Common myeloid progenitor, CD34-positive (primary cell): Measurements from ENCODE around the gene FOXO1.

Experiments used
- CTCF ChIA-PET: fragments of 350-600 bp; sonication (Branson Sonifier 250); formaldehyde crosslinking; loops from one replicate; lab custom pipeline; 2021; ENCODE audit warnings: antibody characterized with exemption; lab: Charles Lee
- POLR2A ChIA-PET: fragments of 350-600 bp; sonication (Branson Sonifier 250); formaldehyde crosslinking; loops from one replicate; lab custom pipeline; 2021; ENCODE audit warnings: antibody characterized with exemption; lab: Charles Lee
- DNase-seq, 3 donors: peaks; one replicate each; pipeline versions ENCODE4 v3.0.0 to v3.0.0-alpha.2; 2013
- H3K27ac ChIP-seq, 2 experiments: 1 replicate in 1 of 2; 2 replicates in 1 of 2; pipeline ENCODE4 v1.7.0; 2013; ENCODE audit warnings: inconsistent platforms in 2 of 2, low read length in 2 of 2, mild to moderate bottlenecking in 2 of 2, low read depth in 1 of 2, moderate library complexity in 1 of 2; ENCODE audit not compliant: severe bottlenecking in 2 of 2, insufficient read depth in 1 of 2, poor library complexity in 1 of 2
- H3K27me3 ChIP-seq, 5 experiments: replicated peaks in 2 of 5; 1 replicate in 3 of 5; 2 replicates in 2 of 5; pipeline versions ENCODE4 v1.6.1 to v1.7.0; 2013; ENCODE audit warnings: low read length in 4 of 5, mild to moderate bottlenecking in 2 of 5, moderate library complexity in 2 of 5, inconsistent platforms in 1 of 5; ENCODE audit not compliant: insufficient read depth in 5 of 5, control insufficient read depth in 4 of 5
- H3K36me3 ChIP-seq, 4 experiments: 1 replicate in 2 of 4; 2 replicates in 2 of 4; pipeline versions ENCODE4 v1.6.1 to v1.7.0; 2013; ENCODE audit warnings: low read length in 3 of 4, control low read depth in 1 of 4, mild to moderate bottlenecking in 1 of 4; ENCODE audit not compliant: control insufficient read depth in 4 of 4, insufficient read depth in 4 of 4
- H3K4me1 ChIP-seq, 4 experiments: 1 replicate in 3 of 4; 2 replicates in 1 of 4; pipeline versions ENCODE4 v1.6.1 to v1.7.1; 2013; ENCODE audit warnings: low read length in 3 of 4, mild to moderate bottlenecking in 3 of 4, control low read depth in 1 of 4, inconsistent platforms in 1 of 4, moderate library complexity in 1 of 4; ENCODE audit not compliant: control insufficient read depth in 4 of 4, insufficient read depth in 4 of 4; ENCODE audit errors: control extremely low read depth in 1 of 4
- H3K4me3 ChIP-seq, 7 experiments: 1 replicate in 4 of 7; 2 replicates in 3 of 7; pipeline versions ENCODE4 v1.5.1 to v1.7.0; 2013; ENCODE audit warnings: mild to moderate bottlenecking in 7 of 7, low read length in 6 of 7, moderate library complexity in 6 of 7, inconsistent platforms in 2 of 7, low read depth in 2 of 7, control low read depth in 1 of 7; ENCODE audit not compliant: insufficient read depth in 4 of 7, control insufficient read depth in 1 of 7; ENCODE audit errors: extremely low read depth in 1 of 7
- H3K9me3 ChIP-seq, 5 experiments: 1 replicate in 4 of 5; 2 replicates in 1 of 5; pipeline versions ENCODE4 v1.6.1 to v1.7.1; 2013; ENCODE audit warnings: low read length in 4 of 5, mild to moderate bottlenecking in 2 of 5, inconsistent platforms in 1 of 5, low read depth in 1 of 5, moderate library complexity in 1 of 5; ENCODE audit not compliant: control insufficient read depth in 4 of 5, insufficient read depth in 2 of 5; ENCODE audit errors: control extremely low read depth in 1 of 5
- WGBS: methylation state at CpG from one replicate; pipeline ENCODE4 v1.1.5; 2013; ENCODE audit not compliant: insufficient coverage; 5-methylcytosine and 5-hydroxymethylcytosine counted together

Gene FOXO1

DNA sequence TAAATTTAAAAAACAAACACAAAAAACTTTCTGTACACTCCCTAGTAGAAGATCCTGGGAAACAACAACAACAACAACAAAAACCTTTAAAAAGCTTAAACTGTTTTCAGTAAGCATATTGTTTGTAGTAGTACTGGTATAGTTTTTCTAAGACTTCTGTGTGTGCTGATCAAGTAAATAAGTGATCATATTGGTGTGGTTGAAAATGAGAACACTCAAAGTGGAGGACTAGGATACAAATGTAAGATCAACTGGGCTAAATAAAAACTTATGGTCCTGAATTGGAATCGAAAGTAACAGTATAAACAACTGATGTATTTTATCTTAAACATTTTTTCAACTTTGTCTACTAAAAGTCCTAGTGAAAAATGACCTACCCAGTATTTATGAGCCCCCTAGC, 135.5 kb downstream of the FOXO1 start:
- H3K27me3 ChIP-seq, result no peaks in the 10 kb centered on the region
- ChIA-PET CTCF (no interaction called here), POLR2A (no interaction called here)
- peaks cover 3 to 24% (median 4%) of the 10 kb centered on the region in 5 experiments for H3K9me3 ChIP-seq
- H3K27ac ChIP-seq, result no peak overlapping the region
- WGBS, result no CpG with 5 or more reads among the region's 1 CpG
- H3K4me3 ChIP-seq, result no peak overlapping the region
- DNase-seq, result no peak
- peaks cover 0 to 2% (median 0%) of the 10 kb centered on the region in 4 experiments for H3K4me1 ChIP-seq
- no peaks in the 10 kb centered on the region for H3K36me3 ChIP-seq

DNA sequence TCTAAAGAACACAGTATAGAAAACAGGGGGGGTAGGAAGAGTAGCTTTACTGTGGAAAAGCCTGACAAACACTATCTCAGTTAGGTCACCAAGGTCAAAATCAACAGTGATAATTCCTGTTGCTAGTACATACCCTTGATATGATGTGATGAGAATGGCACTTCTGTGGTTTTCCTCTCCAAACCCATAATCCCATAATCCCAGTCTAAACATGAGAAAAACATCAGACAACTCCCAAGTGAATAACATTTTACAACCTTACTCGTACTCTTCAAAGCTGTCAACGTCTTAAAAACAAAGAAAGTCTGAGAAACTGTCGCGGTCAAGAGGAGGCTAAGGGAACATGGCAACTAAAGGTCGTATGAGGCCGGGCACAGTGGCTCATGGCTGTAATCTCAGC, 137.6 kb downstream of the FOXO1 start:
- POLR2A ChIA-PET, result no interaction called here
- Histone ChIP-seq H3K4me3 (no peak overlapping the region), H3K9me3 (peaks cover 3 to 24% (median 4%) of the 10 kb centered on the region in 5 experiments), H3K27ac (no peak overlapping the region), H3K4me1 (no peaks in the 10 kb centered on the region), H3K36me3 (no peaks in the 10 kb centered on the region), H3K27me3 (no peaks in the 10 kb centered on the region)
- DNase-seq, result no peak
- 97% methylated on average over 6 of the region's 6 CpGs for WGBS
- CTCF ChIA-PET, result interaction anchor here (1.0 kb wide), 1 partner anchor 12 kb away, joined by 3 read pairs; no protein-coding TSS in a partner anchor

DNA sequence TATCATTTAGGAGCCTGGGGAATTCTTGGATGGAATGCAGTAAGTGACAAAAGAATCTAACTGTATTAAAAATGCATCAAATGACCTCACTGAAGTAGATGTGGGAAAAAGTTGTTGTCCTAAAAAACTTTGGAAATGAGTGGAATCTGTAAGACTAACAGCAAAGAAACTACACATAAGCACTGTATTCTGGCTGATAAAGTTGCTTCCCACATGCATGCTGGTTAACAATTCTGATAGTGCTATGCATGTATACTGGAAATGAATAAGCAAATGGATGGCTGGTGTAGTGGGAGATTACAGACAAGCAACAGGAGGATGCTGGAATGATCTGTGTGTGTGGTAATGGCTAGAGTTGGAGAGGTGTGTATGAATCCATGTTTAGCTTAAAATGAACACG, 138.5 kb downstream of the FOXO1 start:
- Histone ChIP-seq H3K36me3 (no peaks in the 10 kb centered on the region), H3K9me3 (peaks cover 3 to 24% (median 4%) of the 10 kb centered on the region in 5 experiments), H3K27ac (no peak overlapping the region), H3K27me3 (no peaks in the 10 kb centered on the region), H3K4me1 (no peaks in the 10 kb centered on the region), H3K4me3 (no peak overlapping the region)
- ChIA-PET POLR2A (no interaction called here), CTCF (interaction anchor here (1.0 kb wide), 1 partner anchor 11 kb away, joined by 3 read pairs; no protein-coding TSS in a partner anchor)
- DNase-seq, result no peak
- WGBS, result no CpG with 5 or more reads among the region's 1 CpG

DNA sequence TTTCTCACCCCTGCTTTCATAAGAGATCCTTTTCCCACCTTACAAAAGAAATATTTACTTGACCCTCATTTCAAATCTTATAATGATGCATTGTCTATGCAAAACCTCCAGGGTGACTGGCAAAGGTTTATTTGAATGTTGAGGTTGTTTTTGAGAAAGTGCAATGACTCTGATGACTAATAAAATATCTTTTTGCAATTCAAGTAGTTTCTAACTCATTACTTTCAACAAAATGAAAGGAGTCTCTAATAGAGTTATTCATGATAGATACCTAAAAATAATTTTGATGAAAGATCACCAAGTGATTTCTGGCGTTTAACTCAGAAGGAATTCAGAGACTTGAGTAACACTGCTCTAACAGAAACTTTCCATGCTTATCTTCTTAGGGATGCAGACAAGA, 144.2 kb downstream of the FOXO1 start:
- H3K4me1 ChIP-seq, result no peaks in the 10 kb centered on the region
- no peaks in the 10 kb centered on the region for H3K36me3 ChIP-seq
- POLR2A ChIA-PET, result no interaction called here
- no CpG with 5 or more reads among the region's 1 CpG for WGBS
- H3K4me3 ChIP-seq, result no peak overlapping the region
- no peak for DNase-seq
- no peak overlapping the region for H3K27ac ChIP-seq
- H3K9me3 ChIP-seq, result peaks cover 0 to 6% (median 0%) of the 10 kb centered on the region in 5 experiments
- CTCF ChIA-PET, result no interaction called here
- no peaks in the 10 kb centered on the region for H3K27me3 ChIP-seq

DNA sequence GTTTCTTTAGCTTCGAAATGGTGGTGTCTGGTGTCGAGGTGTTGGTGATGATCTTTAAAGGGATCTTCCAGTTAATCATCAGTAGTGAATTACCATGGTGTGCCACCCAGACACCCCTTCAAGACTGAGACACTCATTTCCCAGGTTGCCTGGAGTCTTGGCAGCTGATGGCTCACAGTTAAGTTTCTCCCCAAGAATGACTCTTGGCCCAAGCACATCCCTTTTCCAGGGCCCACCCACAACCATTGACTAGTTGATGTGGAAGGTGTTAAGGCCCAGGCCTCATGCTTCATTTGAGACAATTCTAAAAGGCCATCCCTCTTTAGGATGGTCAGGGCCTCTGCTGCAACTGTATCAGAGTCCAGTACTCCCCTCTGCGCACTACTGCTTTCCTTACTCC, 145.5 kb downstream of the FOXO1 start:
- H3K27ac ChIP-seq, result no peak overlapping the region
- no peaks in the 10 kb centered on the region for H3K27me3 ChIP-seq
- no peaks in the 10 kb centered on the region for H3K36me3 ChIP-seq
- POLR2A ChIA-PET, result no interaction called here
- H3K9me3 ChIP-seq, result no peaks in the 10 kb centered on the region
- H3K4me3 ChIP-seq, result no peak overlapping the region
- CTCF ChIA-PET, result no interaction called here
- H3K4me1 ChIP-seq, result no peaks in the 10 kb centered on the region
- 94% methylated on average over 3 of the region's 3 CpGs for WGBS
- no peak for DNase-seq

DNA sequence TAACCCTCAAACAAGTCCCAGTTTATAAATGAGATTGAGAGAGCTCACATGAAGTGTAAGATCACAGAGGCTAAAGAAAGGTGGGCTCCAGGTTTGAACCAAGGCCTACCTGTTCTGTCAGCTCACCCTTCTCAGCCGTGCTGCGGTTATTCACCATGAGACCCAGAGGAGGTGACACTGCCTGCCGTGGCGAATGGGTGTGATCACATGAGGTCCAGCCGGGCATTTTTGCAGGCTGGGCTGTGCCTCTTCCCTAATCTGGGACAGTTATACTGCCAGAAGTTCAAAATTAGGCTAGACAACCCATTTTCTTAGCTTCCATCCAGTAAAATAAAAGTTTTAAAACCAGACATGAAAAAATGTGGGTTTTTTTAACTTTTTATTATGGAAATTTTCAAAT, 146.8 kb downstream of the FOXO1 start:
- Histone ChIP-seq H3K36me3 (no peaks in the 10 kb centered on the region), H3K27me3 (no peaks in the 10 kb centered on the region), H3K9me3 (no peaks in the 10 kb centered on the region), H3K4me1 (no peaks in the 10 kb centered on the region), H3K4me3 (no peak overlapping the region), H3K27ac (no peak overlapping the region)
- ChIA-PET POLR2A (no interaction called here), CTCF (no interaction called here)
- no peak for DNase-seq
- WGBS, result 82% methylated on average over 5 of the region's 5 CpGs

DNA sequence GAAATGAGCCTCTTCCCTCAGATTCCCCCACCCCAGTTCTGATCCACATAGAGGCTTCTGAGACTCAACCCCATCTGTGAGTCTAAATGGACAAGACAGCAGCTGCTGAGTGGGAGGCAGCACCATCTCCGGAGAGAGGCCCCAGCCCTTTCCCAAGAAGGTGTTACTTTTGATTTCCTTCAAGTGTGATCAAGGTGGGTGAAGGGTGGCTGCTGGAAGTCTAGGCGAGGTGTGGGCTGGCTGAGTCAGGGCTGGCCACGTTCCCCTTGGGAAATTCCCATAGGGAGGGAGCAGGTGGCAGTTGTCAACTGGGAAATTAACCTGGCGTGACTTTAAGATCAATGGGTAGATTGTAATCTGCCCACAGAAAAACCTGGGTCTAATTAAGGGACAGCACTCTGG, 148.0 kb downstream of the FOXO1 start:
- H3K27ac ChIP-seq, result no peak overlapping the region
- no peaks in the 10 kb centered on the region for H3K4me1 ChIP-seq
- 100% methylated on average over 3 of the region's 4 CpGs for WGBS
- ChIA-PET CTCF (interaction anchor here (1.2 kb wide), 1 partner anchor 10 kb away, joined by 3 read pairs; no protein-coding TSS in a partner anchor), POLR2A (no interaction called here)
- no peaks in the 10 kb centered on the region for H3K36me3 ChIP-seq
- H3K4me3 ChIP-seq, result no peak overlapping the region
- H3K27me3 ChIP-seq, result no peaks in the 10 kb centered on the region
- no peaks in the 10 kb centered on the region for H3K9me3 ChIP-seq
- no peak for DNase-seq
